Glomerular visceral epithelial cell (primary cell): ENCODE measurements around the gene AGBL1.
"Not testable (repeated sequence)": the region's sequence is repeated elsewhere in the genome, so short reads cannot be mapped to it uniquely, and the experiment has no call there.

ENCODE experiments used
- DNase-seq: peaks from one replicate; pipeline ENCODE4 v3.0.0-alpha.2; 2016; ENCODE audit errors: extremely low spot score

AGBL1 gene

DNA sequence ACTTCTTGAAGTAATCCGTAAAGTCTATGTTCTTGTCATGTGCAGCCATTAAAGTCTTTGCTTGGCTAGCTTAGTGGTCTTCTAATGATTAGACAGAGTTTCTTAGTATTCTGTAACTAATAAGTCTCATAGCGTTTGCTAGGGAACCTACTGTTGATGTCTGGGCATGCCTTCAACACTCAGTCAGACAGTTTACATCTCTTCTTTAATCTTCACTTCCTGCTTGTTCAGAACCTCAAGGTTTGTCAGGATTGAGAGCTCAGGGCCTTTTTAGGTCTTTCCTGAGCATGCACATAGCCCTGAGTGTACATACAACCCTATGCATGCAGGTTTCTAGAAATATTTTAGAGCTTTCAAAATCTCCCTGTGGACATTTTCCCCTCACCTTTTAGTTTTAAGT is 426.3 kb downstream of the AGBL1 start:
- DNase-seq = no peak

- no peak for DNase-seq
Measured at GRCh38 chr15:86506401-86506800, 426.7 kb downstream of the AGBL1 start.

GRCh38 chr15:86515625-86516024 is 436.0 kb downstream of the AGBL1 start:
- DNase-seq = no peak

DNA sequence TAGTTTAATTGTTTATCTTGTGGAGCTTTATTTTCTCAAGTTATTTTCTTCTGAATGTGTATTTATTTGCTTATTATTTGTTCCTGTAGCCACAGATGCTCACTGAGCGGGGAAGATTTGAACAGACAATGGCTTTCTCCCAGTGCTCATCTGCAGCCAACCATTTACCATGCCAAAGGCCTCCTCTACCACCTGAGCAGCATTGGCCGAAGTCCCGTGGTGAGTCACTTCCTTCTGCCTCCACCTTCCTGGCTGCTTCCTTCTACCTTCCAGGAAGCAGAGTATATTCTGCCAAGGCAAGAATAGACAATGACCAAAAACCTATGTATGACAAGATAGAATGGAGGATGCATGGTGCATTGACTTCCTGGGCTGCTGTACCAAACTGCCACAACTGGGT is 443.1 kb downstream of the AGBL1 start:
- DNase-seq = no peak

DNA sequence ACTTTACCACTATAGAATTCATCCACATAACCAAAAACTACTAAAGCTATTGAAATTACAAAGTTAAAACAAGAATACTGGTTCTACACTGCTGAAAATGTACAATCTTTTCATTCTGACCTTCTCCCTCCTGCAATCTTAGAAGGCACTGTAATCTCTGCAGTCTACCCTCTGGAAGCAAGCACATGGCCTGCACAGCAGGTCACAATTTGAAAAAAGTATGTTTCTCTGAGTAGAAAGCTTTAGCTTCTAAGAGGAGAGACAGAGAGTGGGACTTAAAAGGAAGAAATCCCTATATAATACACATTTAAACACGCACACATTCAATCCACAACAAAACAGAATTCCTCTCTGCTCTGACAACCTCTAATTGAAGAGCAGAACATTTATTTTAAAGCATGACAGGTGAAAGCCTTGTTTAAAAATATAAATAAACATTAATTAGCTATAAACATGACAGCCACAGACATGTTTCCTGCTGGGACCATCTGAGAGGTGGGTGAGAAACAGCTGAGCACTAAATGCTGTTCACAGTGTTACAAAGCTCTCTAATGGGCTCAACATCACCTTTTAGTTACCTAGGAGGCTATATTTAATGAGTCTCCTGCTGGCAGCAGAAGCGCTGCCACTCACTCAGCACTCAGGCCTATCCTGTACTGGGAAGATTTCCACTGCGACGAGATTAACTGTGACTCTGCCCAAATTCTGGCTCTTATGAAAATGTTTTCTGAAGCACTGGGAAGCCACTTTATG is 447.4 kb downstream of the AGBL1 start:
- DNase-seq = no peak

- not testable (repeated sequence) for DNase-seq
Measured at GRCh38 chr15:86528094-86528493, 448.4 kb downstream of the AGBL1 start.

- no peak for DNase-seq
Measured at GRCh38 chr15:86538141-86538540, 458.5 kb downstream of the AGBL1 start.

DNA sequence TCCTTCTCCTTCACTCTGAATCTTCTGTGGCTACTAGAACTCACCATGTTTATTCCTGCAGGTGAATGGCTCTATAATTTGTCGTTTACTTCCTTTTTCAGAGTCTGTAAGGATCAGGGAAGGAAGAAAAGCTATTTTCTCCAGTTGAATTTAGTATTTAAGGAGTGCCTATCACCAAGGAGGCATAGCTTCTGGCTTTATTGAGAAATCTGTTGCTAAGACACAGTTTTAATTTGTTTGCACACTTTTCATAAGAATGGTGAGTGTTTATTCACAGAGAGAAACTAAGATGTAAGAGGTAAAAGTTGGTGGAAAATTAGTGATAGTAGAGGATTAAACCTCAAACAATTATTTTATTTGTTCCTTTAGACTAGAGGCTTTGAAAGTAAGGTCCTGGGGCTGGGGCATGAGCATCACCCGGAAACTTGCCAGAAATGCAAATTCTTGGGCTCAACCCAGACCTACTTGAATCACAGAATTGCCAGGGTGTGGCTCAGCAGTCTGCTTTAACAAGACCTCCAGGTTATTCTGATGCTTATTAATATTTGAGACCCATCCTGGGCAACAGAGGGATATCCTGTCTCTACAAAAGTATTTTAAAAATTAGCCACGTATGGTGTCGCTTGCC is 461.3 kb downstream of the AGBL1 start:
- DNase-seq = no peak

DNA sequence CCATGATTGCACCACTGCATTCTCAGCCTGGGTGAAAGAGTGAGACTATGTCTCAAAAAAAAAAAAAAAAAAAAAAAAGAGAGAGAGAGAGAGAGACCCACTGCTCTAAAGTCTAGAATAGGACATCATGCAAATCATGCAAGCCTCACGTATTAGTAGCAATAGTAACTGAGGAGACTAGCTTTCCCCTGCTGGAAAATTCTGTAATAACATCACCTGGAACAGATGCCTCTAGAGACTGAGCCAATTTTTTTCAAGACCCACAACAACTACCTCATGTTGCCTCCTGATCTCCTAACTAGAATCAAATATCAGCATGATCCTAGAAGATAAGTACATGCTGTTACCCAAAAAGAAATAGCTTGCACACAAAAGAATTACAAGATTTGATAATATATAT is 461.9 kb downstream of the AGBL1 start:
- no peak for DNase-seq

DNA sequence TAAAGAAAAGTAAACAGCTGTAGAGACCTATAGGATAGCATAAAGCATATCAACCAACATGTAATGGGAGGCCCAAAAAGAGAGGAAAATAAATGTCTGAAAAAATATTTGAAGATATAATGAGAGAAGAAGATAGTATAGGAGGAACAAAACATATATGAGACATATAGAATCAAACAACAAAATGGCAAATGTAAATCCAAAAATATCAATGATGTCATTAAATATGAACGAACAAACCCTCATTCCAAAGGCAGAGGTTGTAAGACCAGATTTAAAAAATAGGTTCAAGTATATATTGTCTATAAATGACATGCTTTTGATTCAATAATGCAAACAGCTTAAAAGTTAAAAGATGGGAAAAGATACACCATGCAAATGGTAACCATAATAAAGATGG is 470.4 kb downstream of the AGBL1 start:
- no peak for DNase-seq

- DNase-seq = no peak
Measured at GRCh38 chr15:86553108-86553507, 473.4 kb downstream of the AGBL1 start.

- no peak for DNase-seq
Measured at GRCh38 chr15:86555098-86555497, 475.4 kb downstream of the AGBL1 start.

GRCh38 chr15:86555939-86556338 is 476.3 kb downstream of the AGBL1 start:
- DNase-seq = no peak

DNA sequence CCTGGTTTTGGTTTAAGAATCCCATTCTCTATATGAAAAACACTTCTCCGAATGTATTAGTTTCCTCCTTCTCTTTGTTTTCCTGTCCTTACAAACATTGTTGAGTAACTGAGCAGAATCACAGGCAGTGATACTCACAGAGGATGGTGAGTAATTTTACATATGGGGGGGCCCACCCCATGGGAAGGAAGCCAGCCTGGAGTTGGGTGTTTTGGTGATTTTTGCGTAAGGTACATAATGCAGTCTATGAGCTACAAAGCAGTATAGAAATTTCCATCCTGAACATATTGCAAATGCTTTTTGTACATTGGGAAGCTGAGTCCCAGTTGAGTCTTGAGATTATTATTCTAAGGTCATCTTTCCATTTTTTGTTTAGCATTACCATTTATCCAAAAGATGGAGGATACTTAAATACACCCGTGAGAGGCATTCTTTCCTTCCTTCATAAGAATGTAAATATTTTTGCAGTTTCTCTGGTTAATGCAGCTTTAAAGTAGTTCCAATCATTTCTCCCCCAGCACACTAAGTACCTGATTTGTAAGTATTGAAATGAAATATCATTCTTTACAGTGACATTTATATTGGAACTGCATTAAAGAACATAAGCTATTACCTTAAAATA is 476.8 kb downstream of the AGBL1 start:
- no peak for DNase-seq

GRCh38 chr15:86557018-86557550 is 477.4 kb downstream of the AGBL1 start:
- DNase-seq = no peak

DNA sequence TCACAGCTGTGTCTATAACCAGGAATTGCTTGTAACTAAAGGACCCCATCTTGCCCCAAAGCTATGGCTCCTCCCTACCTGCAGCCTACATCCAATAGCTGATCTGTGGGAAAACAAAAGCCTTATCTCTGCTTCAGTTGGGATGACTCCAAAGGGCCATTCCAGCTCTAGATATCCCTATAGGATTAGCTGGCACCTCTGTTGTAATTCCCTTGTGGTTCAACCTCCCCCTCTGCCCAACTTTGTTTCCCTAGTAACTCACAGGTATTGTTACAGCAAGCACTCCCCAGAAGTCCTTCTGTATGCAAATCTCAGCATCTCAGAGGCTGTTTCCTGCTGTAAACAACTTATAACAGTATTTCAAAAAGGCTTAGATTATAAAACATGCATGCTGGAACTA is 478.6 kb downstream of the AGBL1 start:
- no peak for DNase-seq

DNA sequence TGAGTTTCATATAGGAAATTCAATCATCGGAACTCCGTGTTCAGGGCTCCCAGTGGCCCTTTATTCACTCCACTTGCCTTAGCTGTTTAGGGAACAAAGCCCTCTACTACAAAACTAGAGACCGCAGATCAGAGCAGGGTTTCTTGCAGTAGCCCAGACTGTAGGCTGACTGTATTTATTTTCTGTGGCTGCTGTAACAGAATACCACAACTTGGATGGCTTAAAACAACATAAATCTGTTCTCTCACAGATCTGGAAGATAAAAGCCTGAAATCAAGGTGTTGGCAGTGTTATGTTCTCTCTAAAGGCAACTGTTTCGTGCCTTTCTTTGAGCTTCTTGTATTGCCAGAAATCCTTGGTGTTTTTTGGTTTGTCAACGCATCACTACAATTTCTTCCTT is 479.0 kb downstream of the AGBL1 start:
- DNase-seq = no peak

GRCh38 chr15:86568378-86568777 is 488.7 kb downstream of the AGBL1 start:
- DNase-seq = no peak

DNA sequence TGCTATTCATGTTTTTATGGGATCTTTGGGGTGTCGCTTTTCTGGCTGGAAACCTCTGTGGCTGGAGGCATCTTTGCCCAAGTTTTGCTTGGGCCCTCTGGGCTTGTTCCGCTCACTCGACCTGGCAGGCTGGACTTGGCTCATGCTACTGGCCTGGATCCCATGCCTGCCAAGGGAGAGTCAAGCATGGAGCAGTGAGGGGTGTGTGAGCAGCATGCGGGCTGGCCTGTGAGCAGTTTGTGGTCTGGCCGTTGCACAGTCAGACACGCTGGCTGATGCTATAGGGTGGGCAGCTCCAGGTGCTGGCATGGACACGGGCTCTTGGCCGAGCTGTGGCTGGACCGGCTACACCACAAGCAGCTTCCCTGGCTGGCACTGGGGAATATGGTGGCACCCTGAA is 491.1 kb downstream of the AGBL1 start:
- no peak for DNase-seq

GRCh38 chr15:86571873-86572272 is 492.2 kb downstream of the AGBL1 start:
- DNase-seq = no peak

DNA sequence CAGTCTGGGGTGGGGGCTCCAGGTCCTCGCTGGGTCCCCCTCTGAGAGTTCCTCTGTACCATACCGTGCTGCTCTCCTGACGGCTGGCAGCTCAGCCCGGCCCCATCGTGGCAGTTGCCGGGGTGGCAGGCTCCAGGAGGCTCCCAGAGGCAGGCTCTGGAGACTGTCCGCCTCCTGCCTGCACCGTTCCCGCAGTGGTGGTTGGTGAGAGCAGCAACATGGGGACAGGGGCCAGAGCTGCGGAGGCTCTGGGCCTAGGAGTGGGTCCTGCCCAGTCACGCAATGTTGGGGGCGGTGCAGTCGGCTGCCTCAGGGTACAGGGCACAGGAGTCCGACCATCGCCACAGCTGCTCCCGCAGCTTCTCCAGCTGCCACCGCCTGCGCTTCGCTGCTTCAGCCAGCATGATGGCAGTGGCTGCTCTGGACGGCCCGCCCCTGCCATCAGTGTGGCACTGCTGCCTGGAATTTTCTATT is 492.7 kb downstream of the AGBL1 start:
- DNase-seq = no peak

- DNase-seq = no peak
Measured at GRCh38 chr15:86573476-86573875, 493.8 kb downstream of the AGBL1 start.

DNA sequence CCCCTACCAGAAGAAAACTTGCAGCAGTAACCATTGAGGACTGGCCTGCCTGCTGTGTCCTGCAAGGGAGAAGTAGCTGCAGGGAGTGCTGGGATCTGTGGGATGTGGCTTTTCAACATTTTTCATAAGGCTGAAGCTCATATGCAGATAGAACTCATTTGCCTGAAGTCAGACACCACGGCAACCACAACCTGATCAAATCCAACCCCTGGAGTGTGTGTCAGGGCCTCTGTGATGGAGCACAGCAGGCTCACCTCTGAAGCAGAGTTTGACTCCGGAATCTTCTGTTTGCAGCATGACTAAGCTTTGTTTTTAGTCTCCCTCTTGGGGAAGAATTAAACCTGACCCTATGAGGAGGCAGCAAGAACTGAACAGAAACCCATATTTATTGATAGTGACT is 508.7 kb downstream of the AGBL1 start:
- no peak for DNase-seq
